WTC11 (cell line): ENCODE results near the gene TBX15. TPM values are rescaled to one million over a fixed set of nuclear protein-coding genes. Genes with fewer than 3 reads are reported as not detected.

ENCODE experiments used
- ATAC-seq: fragments of 200-7000 bp; cut with Tn5 transposase; 2 replicates; pipeline ENCODE4 v1.10.0; 2021; ENCODE audit warnings: mild to moderate bottlenecking, moderate library complexity
- CTCF ChIA-PET: fragments of 300-600 bp; sonication (Branson Sonifier 250); formaldehyde crosslinking; loops from one replicate; lab custom pipeline; 2021; ENCODE audit warnings: antibody characterized with exemption; lab: Charles Lee
- POLR2A ChIA-PET: fragments of 350-600 bp; sonication (Branson Sonifier 250); formaldehyde crosslinking; loops from one replicate; lab custom pipeline; 2021; ENCODE audit warnings: antibody characterized with exemption; lab: Charles Lee
- DNase-seq: peaks from one replicate; pipeline ENCODE4 v3.0.0; 2021; ENCODE audit warnings: low spot score
- H3K27ac Mint-ChIP-seq: 2 replicates; pipeline ENCODE4 v1.8.0; 2021; ENCODE audit warnings: mixed read lengths
- H3K27me3 Mint-ChIP-seq: 2 replicates; pipeline ENCODE4 v1.8.0; 2021; ENCODE audit warnings: low read depth, mild to moderate bottlenecking, moderate library complexity, mixed read lengths
- H3K36me3 Mint-ChIP-seq: 2 replicates; pipeline ENCODE4 v1.8.0; 2021; ENCODE audit warnings: mixed read lengths
- H3K4me1 Mint-ChIP-seq: 2 replicates; pipeline ENCODE4 v1.8.0; 2022; ENCODE audit warnings: mixed read lengths
- H3K4me3 Mint-ChIP-seq: 2 replicates; pipeline ENCODE4 v1.8.0; 2021; ENCODE audit warnings: mild to moderate bottlenecking, moderate library complexity, mixed read lengths
- H3K9me3 Mint-ChIP-seq: 2 replicates; pipeline ENCODE4 v1.8.0; 2021; ENCODE audit warnings: mixed read lengths
- AFF4 ChIP-seq: sonication (generic); formaldehyde crosslinking; IDR thresholded peaks from 2 replicates; pipeline ENCODE4 v1.8.1; 2023; ENCODE audit warnings: mild to moderate bottlenecking, missing genetic modification reagents, borderline replicate concordance
- CBFB ChIP-seq: sonication (generic); formaldehyde crosslinking; IDR thresholded peaks from 2 replicates; pipeline ENCODE4 v1.8.1; 2022; ENCODE audit warnings: mild to moderate bottlenecking, low read depth, missing genetic modification reagents
- CTCF ChIP-seq: fragments of 200-600 bp; IDR thresholded peaks from 2 replicates; pipeline ENCODE4 v1.8.0; 2022; ENCODE audit warnings: antibody characterized with exemption
- E2F5 ChIP-seq: sonication (generic); formaldehyde crosslinking; IDR thresholded peaks from 2 replicates; pipeline ENCODE4 v1.8.1; 2022; ENCODE audit warnings: mild to moderate bottlenecking, moderate library complexity, missing genetic modification reagents
- FOXK1 ChIP-seq: sonication (generic); formaldehyde crosslinking; IDR thresholded peaks from 2 replicates; pipeline ENCODE4 v1.8.0; 2022; ENCODE audit warnings: mild to moderate bottlenecking, moderate library complexity, missing genetic modification reagents
- FOXP4 ChIP-seq: sonication (generic); formaldehyde crosslinking; IDR thresholded peaks from 2 replicates; pipeline ENCODE4 v1.8.0; 2022; ENCODE audit warnings: mild to moderate bottlenecking, missing genetic modification reagents
- NFE2L1 ChIP-seq: sonication (generic); formaldehyde crosslinking; IDR thresholded peaks from 2 replicates; pipeline ENCODE4 v1.8.1; 2023; ENCODE audit warnings: missing genetic modification reagents
- NFYB ChIP-seq: sonication (generic); formaldehyde crosslinking; conservative IDR thresholded peaks from 2 replicates; pipeline ENCODE4 v1.8.0; 2022; ENCODE audit warnings: low read depth, missing genetic modification reagents
- ZBTB21 ChIP-seq: sonication (generic); formaldehyde crosslinking; IDR thresholded peaks from 2 replicates; pipeline ENCODE4 v1.8.1; 2023; ENCODE audit warnings: mild to moderate bottlenecking, missing genetic modification reagents, borderline replicate concordance
- ZNF138 ChIP-seq: sonication (generic); formaldehyde crosslinking; conservative IDR thresholded peaks from 2 replicates; pipeline ENCODE4 v1.8.1; 2022; ENCODE audit warnings: mild to moderate bottlenecking, moderate library complexity, missing genetic modification reagents
- ZNF263 ChIP-seq: sonication (generic); formaldehyde crosslinking; IDR thresholded peaks from 2 replicates; pipeline ENCODE4 v1.8.1; 2022; ENCODE audit warnings: low read depth, mild to moderate bottlenecking, moderate library complexity, missing genetic modification reagents
- total RNA-seq: library from RNA; stranded (reverse); gene quantifications from 3 replicates; pipeline ENCODE4 v1.2.3, GENCODE V29; 2021
- TF ChIP-seq, protein P1 (sequence below): sonication (generic); formaldehyde crosslinking; IDR thresholded peaks from 2 replicates; pipeline ENCODE4 v1.8.1; 2023; ENCODE audit warnings: mild to moderate bottlenecking, moderate library complexity, missing genetic modification reagents
- TF ChIP-seq, protein P2 (sequence below): sonication (generic); formaldehyde crosslinking; conservative IDR thresholded peaks from 2 replicates; pipeline ENCODE4 v1.8.1; 2023; ENCODE audit warnings: mild to moderate bottlenecking, low read depth, missing genetic modification reagents, moderate library complexity

Gene TBX15
- total RNA-seq, 1 experiment from 2014 or later = 0.11 TPM

DNA sequence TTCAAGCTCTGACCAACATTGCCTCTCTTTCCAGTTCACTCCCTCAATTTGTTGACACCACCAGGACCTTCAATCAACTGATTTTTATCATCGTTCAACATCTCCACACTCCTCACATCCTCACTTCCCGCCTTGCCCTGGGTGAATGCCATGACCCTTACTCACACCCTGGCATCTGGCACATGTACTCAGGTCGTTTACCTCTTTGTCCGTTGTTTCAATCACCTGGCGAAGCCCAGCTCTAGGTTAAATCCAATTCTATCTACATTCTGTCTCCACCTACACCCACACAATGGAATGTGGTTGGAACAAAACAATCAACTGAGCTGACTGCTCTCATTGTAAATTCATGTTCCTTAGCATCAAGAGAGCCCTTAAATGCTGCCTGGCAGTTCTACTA lies 24.2 kb upstream of the TBX15 start:
- H3K27me3 Mint-ChIP-seq = peaks cover 57% of the 10 kb centered on the region
- H3K36me3 Mint-ChIP-seq = peaks cover 5% of the 10 kb centered on the region
- TF ChIP-seq, protein P1, sequence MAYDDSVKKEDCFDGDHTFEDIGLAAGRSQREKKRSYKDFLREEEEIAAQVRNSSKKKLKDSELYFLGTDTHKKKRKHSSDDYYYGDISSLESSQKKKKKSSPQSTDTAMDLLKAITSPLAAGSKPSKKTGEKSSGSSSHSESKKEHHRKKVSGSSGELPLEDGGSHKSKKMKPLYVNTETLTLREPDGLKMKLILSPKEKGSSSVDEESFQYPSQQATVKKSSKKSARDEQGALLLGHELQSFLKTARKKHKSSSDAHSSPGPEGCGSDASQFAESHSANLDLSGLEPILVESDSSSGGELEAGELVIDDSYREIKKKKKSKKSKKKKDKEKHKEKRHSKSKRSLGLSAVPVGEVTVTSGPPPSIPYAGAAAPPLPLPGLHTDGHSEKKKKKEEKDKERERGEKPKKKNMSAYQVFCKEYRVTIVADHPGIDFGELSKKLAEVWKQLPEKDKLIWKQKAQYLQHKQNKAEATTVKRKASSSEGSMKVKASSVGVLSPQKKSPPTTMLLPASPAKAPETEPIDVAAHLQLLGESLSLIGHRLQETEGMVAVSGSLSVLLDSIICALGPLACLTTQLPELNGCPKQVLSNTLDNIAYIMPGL (CRISPR knock-in tag) = no peak
- no peak for TF ChIP-seq CBFB
- TF ChIP-seq CTCF = no peak
- no peak for TF ChIP-seq ZNF138 (CRISPR knock-in tag)
- TF ChIP-seq, protein P2, sequence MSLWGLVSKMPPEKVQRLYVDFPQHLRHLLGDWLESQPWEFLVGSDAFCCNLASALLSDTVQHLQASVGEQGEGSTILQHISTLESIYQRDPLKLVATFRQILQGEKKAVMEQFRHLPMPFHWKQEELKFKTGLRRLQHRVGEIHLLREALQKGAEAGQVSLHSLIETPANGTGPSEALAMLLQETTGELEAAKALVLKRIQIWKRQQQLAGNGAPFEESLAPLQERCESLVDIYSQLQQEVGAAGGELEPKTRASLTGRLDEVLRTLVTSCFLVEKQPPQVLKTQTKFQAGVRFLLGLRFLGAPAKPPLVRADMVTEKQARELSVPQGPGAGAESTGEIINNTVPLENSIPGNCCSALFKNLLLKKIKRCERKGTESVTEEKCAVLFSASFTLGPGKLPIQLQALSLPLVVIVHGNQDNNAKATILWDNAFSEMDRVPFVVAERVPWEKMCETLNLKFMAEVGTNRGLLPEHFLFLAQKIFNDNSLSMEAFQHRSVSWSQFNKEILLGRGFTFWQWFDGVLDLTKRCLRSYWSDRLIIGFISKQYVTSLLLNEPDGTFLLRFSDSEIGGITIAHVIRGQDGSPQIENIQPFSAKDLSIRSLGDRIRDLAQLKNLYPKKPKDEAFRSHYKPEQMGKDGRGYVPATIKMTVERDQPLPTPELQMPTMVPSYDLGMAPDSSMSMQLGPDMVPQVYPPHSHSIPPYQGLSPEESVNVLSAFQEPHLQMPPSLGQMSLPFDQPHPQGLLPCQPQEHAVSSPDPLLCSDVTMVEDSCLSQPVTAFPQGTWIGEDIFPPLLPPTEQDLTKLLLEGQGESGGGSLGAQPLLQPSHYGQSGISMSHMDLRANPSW (CRISPR knock-in tag) = no peak
- no peak for TF ChIP-seq NFE2L1
- no peak for TF ChIP-seq E2F5
- no peak for TF ChIP-seq NFYB (CRISPR knock-in tag)
- no peak for TF ChIP-seq AFF4 (CRISPR knock-in tag)
- TF ChIP-seq FOXP4 = no peak
- no peak for TF ChIP-seq FOXK1 (CRISPR knock-in tag)
- no peak for TF ChIP-seq ZNF263 (CRISPR knock-in tag)
- POLR2A ChIA-PET = no interaction called here
- CTCF ChIA-PET = no interaction called here
- ATAC-seq (no peak), DNase-seq (no peak)
- H3K9me3 Mint-ChIP-seq = peaks cover 17% of the 10 kb centered on the region
- no peak overlapping the region for H3K27ac Mint-ChIP-seq
- peaks cover 17% of the 10 kb centered on the region for H3K4me1 Mint-ChIP-seq
- no peak overlapping the region for H3K4me3 Mint-ChIP-seq

GRCh38 chr1:119011706-119012105 lies 23.6 kb upstream of the TBX15 start:
- CTCF ChIA-PET = interaction anchor here (0.7 kb wide), 1 partner anchor 265 kb away, joined by 3 read pairs; no protein-coding TSS in a partner anchor
- Mint-ChIP-seq H3K4me3 (no peak overlapping the region), H3K4me1 (peaks cover 17% of the 10 kb centered on the region), H3K36me3 (peaks cover 3% of the 10 kb centered on the region), H3K27ac (no peak overlapping the region), H3K27me3 (peaks cover 64% of the 10 kb centered on the region), H3K9me3 (peaks cover 13% of the 10 kb centered on the region)
- POLR2A ChIA-PET = no interaction called here
- TF ChIP-seq, protein P2 (CRISPR knock-in tag) = no peak
- TF ChIP-seq ZBTB21 = no peak
- DNase-seq = no peak
- ATAC-seq = no peak
